ENCODE data around the gene INMT. TPM values are rescaled to one million over a fixed set of nuclear protein-coding genes. Genes with fewer than 3 reads are reported as not detected.
"Not testable (repeated sequence)": the region's sequence is repeated elsewhere in the genome, so short reads cannot be mapped to it uniquely, and the experiment has no call there.

The INMT gene
- total RNA-seq, 1 donor from 2014 or later, result 5.6 TPM

- Histone ChIP-seq H3K27me3 (no peaks in the 10 kb centered on the region), H3K9me3 (no peaks in the 10 kb centered on the region), H3K27ac (no peak overlapping the region), H3K4me3 (no peak overlapping the region), H3K36me3 (no peaks in the 10 kb centered on the region), H3K4me1 (no peaks in the 10 kb centered on the region)
- intact Hi-C loops (cut with DNase I), result no loop called here
- DNase-seq (ENCODE audit: extremely low spot score in 2 of 2), result no peak
- TF ChIP-seq POLR2A (IDR thresholded peaks at IDR 0.05) (no peak), POLR2AphosphoS5 (IDR thresholded peaks at IDR 0.05; ENCODE audit: insufficient read depth in 1 of 2, low read depth in 1 of 2) (no peak), CTCF (IDR thresholded peaks at IDR 0.05) (no peak)
Measured at GRCh38 chr7:30709549-30709948, 42.4 kb upstream of the INMT start.

- H3K9me3 ChIP-seq, result no peaks in the 10 kb centered on the region
- H3K27ac ChIP-seq, result no peak overlapping the region
- TF ChIP-seq POLR2A (IDR thresholded peaks at IDR 0.05) (no peak), POLR2AphosphoS5 (IDR thresholded peaks at IDR 0.05; ENCODE audit: insufficient read depth in 1 of 2, low read depth in 1 of 2) (no peak), CTCF (IDR thresholded peaks at IDR 0.05) (no peak)
- H3K4me3 ChIP-seq, result no peak overlapping the region
- no peak for DNase-seq (ENCODE audit: extremely low spot score in 2 of 2)
- H3K27me3 ChIP-seq, result no peaks in the 10 kb centered on the region
- intact Hi-C loops (cut with DNase I), result no loop called here
- no peaks in the 10 kb centered on the region for H3K36me3 ChIP-seq
- no peaks in the 10 kb centered on the region for H3K4me1 ChIP-seq
Measured at GRCh38 chr7:30710669-30711068, 41.3 kb upstream of the INMT start.

GRCh38 chr7:30713392-30713791, 38.5 kb upstream of the INMT start:
- DNase-seq (ENCODE audit: extremely low spot score in 2 of 2), result no peak
- no peaks in the 10 kb centered on the region for H3K9me3 ChIP-seq
- no peaks in the 10 kb centered on the region for H3K4me1 ChIP-seq
- intact Hi-C loops (cut with DNase I), result no loop called here
- no peak for TF ChIP-seq POLR2A (IDR thresholded peaks at IDR 0.05)
- no peak for TF ChIP-seq CTCF (IDR thresholded peaks at IDR 0.05)
- no peak for TF ChIP-seq POLR2AphosphoS5 (IDR thresholded peaks at IDR 0.05; ENCODE audit: insufficient read depth in 1 of 2, low read depth in 1 of 2)
- H3K27ac ChIP-seq, result no peak overlapping the region
- H3K4me3 ChIP-seq, result no peak overlapping the region
- no peaks in the 10 kb centered on the region for H3K36me3 ChIP-seq
- H3K27me3 ChIP-seq, result no peaks in the 10 kb centered on the region

GRCh38 chr7:30714129-30714528, 37.8 kb upstream of the INMT start:
- intact Hi-C loops (cut with DNase I), result no loop called here
- no peak for DNase-seq (ENCODE audit: extremely low spot score in 2 of 2)
- H3K27ac ChIP-seq, result no peak overlapping the region

GRCh38 chr7:30717181-30717580, 34.8 kb upstream of the INMT start:
- Histone ChIP-seq H3K36me3 (no peaks in the 10 kb centered on the region), H3K4me1 (no peaks in the 10 kb centered on the region), H3K9me3 (no peaks in the 10 kb centered on the region), H3K27me3 (no peaks in the 10 kb centered on the region), H3K4me3 (no peak overlapping the region), H3K27ac (no peak overlapping the region)
- intact Hi-C loops (cut with DNase I), result no loop called here
- no peak for TF ChIP-seq CTCF (IDR thresholded peaks at IDR 0.05)
- TF ChIP-seq POLR2A (IDR thresholded peaks at IDR 0.05), result no peak
- TF ChIP-seq POLR2AphosphoS5 (IDR thresholded peaks at IDR 0.05; ENCODE audit: insufficient read depth in 1 of 2, low read depth in 1 of 2), result no peak
- DNase-seq (ENCODE audit: extremely low spot score in 2 of 2), result no peak

More at GRCh38 chr7:30714129-30714528, 37.8 kb upstream of the INMT start:
- Histone ChIP-seq H3K27me3 (no peaks in the 10 kb centered on the region), H3K4me3 (no peak overlapping the region), H3K4me1 (no peaks in the 10 kb centered on the region), H3K36me3 (no peaks in the 10 kb centered on the region), H3K9me3 (no peaks in the 10 kb centered on the region)
- no peak for TF ChIP-seq CTCF (IDR thresholded peaks at IDR 0.05)
- no peak for TF ChIP-seq POLR2A (IDR thresholded peaks at IDR 0.05)
- no peak for TF ChIP-seq POLR2AphosphoS5 (IDR thresholded peaks at IDR 0.05; ENCODE audit: insufficient read depth in 1 of 2, low read depth in 1 of 2)

GRCh38 chr7:30719434-30719833, 32.5 kb upstream of the INMT start:
- H3K36me3 ChIP-seq; intact Hi-C loops (cut with DNase I); H3K27ac ChIP-seq; H3K4me3 ChIP-seq; H3K4me1 ChIP-seq; DNase-seq (ENCODE audit: extremely low spot score in 2 of 2); H3K27me3 ChIP-seq; H3K9me3 ChIP-seq: not testable (repeated sequence)
